ENCODE results near the gene ZDHHC11B. TPM values are rescaled to one million over a fixed set of nuclear protein-coding genes. Genes with fewer than 3 reads are reported as not detected.

ZDHHC11B gene
- total RNA-seq, 4 donors from 2014 or later: 0.24 to 1.2 (median 0.71) TPM

- TF ChIP-seq POLR2A (IDR thresholded peaks at IDR 0.05): no peak
- ATAC-seq (no peak), DNase-seq (peak in 1 of 2 donors; percentile 11)
- intact Hi-C loops (cut with DNase I; ENCODE audit: low total_unique reads): no loop called here
- Histone ChIP-seq H3K27ac (no peak overlapping the region), H3K27me3 (no peaks in the 10 kb centered on the region), H3K4me3 (no peak overlapping the region), H3K9me3 (no peaks in the 10 kb centered on the region), H3K36me3 (peaks cover 0 to 11% of the 10 kb centered on the region in 2 donors), H3K4me1 (peaks cover 21 to 27% of the 10 kb centered on the region in 2 donors)
- in situ Hi-C loops (cut with MboI; ENCODE audit: low sequenced_read_pairs in 4 of 4): no loop called here
Measured at GRCh38 chr5:761854-762710, 22.4 kb downstream of the ZDHHC11B start.

DNA sequence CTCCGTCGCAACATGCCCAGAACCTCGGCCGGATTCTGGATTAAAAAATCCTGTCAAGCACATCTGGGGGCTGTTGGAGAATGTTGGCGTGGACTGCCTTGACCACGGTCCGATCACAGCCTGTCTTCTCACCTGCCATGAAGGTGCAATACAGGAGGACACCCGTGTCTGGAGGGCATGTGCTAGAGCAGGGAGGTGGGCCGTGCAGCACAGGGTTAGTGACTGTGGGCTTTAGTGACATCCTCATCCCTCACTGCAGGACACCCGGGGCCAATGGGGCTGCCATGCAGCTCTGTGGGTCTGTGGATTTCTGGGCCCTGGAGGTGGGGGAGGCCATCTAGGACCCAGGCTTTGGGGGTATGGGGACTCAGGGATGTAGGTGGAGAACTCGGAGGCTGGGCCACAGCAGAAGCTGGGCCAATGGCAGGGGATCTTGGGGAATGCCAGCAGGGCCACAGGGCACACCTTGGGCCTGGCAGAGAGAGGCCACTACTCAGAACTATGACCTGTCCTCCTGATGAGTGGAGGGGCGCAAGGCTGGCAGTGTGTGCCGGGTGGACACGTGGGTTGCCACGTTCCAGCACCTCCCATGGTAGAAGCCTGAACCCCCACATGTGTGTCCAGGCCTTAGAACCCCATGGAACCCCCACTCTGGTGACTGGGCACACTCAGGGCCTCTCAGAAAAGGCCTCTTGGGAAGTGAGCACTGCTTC is 23.3 kb downstream of the ZDHHC11B start:
- ATAC-seq (no peak), DNase-seq (peak in 1 of 2 donors; percentile 12)
- no peak for TF ChIP-seq POLR2A (IDR thresholded peaks at IDR 0.05)
- TF ChIP-seq CTCF (IDR thresholded peaks at IDR 0.05 in 4 of 5, conservative IDR thresholded peaks at IDR 0.05 in 1 of 5): no peak
- Histone ChIP-seq H3K36me3 (peaks cover 0 to 10% of the 10 kb centered on the region in 2 donors), H3K4me3 (no peak overlapping the region), H3K27me3 (no peaks in the 10 kb centered on the region), H3K9me3 (no peaks in the 10 kb centered on the region), H3K4me1 (peaks cover 21 to 27% of the 10 kb centered on the region in 2 donors), H3K27ac (no peak overlapping the region)
- intact Hi-C loops (cut with DNase I; ENCODE audit: low total_unique reads): no loop called here
- in situ Hi-C loops (cut with MboI; ENCODE audit: low sequenced_read_pairs in 4 of 4): no loop called here

GRCh38 chr5:760363-761058 is 24.0 kb downstream of the ZDHHC11B start:
- no peaks in the 10 kb centered on the region for H3K27me3 ChIP-seq
- DNase-seq: peak in 1 of 2 donors; percentile 8
- peaks cover 0 to 3% of the 10 kb centered on the region in 2 donors for H3K36me3 ChIP-seq
- no peak for ATAC-seq
- no peak overlapping the region for H3K27ac ChIP-seq
- in situ Hi-C loops (cut with MboI; ENCODE audit: low sequenced_read_pairs in 4 of 4): no loop called here
- intact Hi-C loops (cut with DNase I; ENCODE audit: low total_unique reads): no loop called here
- TF ChIP-seq POLR2A (IDR thresholded peaks at IDR 0.05) (no peak), CTCF (IDR thresholded peaks at IDR 0.05 in 4 of 5, conservative IDR thresholded peaks at IDR 0.05 in 1 of 5) (no peak)
- H3K4me3 ChIP-seq: no peak overlapping the region
- H3K9me3 ChIP-seq: no peaks in the 10 kb centered on the region
- H3K4me1 ChIP-seq: peaks cover 21 to 27% of the 10 kb centered on the region in 2 donors

- Histone ChIP-seq H3K27ac (no peak overlapping the region), H3K36me3 (no peaks in the 10 kb centered on the region), H3K4me3 (peak overlapping the region in 1 of 4 donors; percentile 52), H3K4me1 (peaks cover 21 to 27% of the 10 kb centered on the region in 2 donors), H3K27me3 (no peaks in the 10 kb centered on the region), H3K9me3 (no peaks in the 10 kb centered on the region)
- in situ Hi-C loops (cut with MboI; ENCODE audit: low sequenced_read_pairs in 4 of 4): no loop called here
- intact Hi-C loops (cut with DNase I; ENCODE audit: low total_unique reads): no loop called here
- TF ChIP-seq CTCF (IDR thresholded peaks at IDR 0.05 in 4 of 5, conservative IDR thresholded peaks at IDR 0.05 in 1 of 5) (no peak), POLR2A (IDR thresholded peaks at IDR 0.05) (no peak)
- peak in 1 of 2 donors; percentile 6 for DNase-seq
- no peak for ATAC-seq
Measured at GRCh38 chr5:759781-760362, 24.7 kb downstream of the ZDHHC11B start.

Data from gastrocnemius medialis (tissue), 4 donors.